ENCODE data around the gene COG6. TPM values are rescaled to one million over a fixed set of nuclear protein-coding genes. Genes with fewer than 3 reads are reported as not detected.
A peak's percentile ranks its signal among the peaks of the same experiment; 100 is the strongest.

COG6 gene
- total RNA-seq, 1 donor from 2014 or later = 67.0 TPM

DNA sequence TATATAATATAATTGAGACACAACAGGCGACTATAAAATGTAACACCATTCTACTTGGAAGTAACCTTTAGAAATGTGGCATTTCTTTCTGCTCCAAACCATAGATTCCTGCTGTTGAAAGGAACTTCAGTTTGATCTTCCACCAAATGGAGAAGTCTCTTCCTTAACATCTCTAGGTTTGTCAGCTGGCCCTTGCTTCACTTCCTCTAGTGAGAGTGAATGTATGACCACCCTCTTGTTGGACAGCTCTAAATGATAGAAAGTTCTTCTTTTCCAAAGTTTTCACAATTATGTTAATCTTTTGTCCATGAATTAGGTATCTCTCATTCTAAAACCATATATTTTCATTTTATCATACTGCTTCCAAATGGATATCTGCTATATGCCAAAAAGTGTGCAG, 13.8 kb upstream of the COG6 start:
- no peak overlapping the region for H3K4me3 ChIP-seq (ENCODE audit: insufficient read depth, low read depth, low read length)
- H3K79me2 ChIP-seq (ENCODE audit: insufficient read depth, low read length) = no peaks in the 10 kb centered on the region
- H3K9ac ChIP-seq (ENCODE audit: low read length) = no peak overlapping the region
- DNase-seq (ENCODE audit: low read depth) (no peak), FAIRE-seq (no peak)
- H3K36me3 ChIP-seq (ENCODE audit: insufficient read depth, low read length) = no peaks in the 10 kb centered on the region
- H2AFZ ChIP-seq (ENCODE audit: low read depth, low read length) = no peak overlapping the region
- H4K20me1 ChIP-seq (ENCODE audit: insufficient read depth, low read length) = no peaks in the 10 kb centered on the region
- H3K9me3 ChIP-seq (ENCODE audit: insufficient read depth, low read depth, low read length) = no peaks in the 10 kb centered on the region
- H3K27ac Mint-ChIP-seq (ENCODE audit: unreplicated experiment) = no peak overlapping the region
- H3K4me3 Mint-ChIP-seq (ENCODE audit: unreplicated experiment) = no peak overlapping the region
- peaks cover 1% of the 10 kb centered on the region for H3K9me3 Mint-ChIP-seq (ENCODE audit: unreplicated experiment)
- no peaks in the 10 kb centered on the region for H3K4me1 ChIP-seq (ENCODE audit: insufficient read depth, low read length)
- peaks cover 3% of the 10 kb centered on the region for H3K27me3 Mint-ChIP-seq (ENCODE audit: low read depth, unreplicated experiment)
- H3K27me3 ChIP-seq (ENCODE audit: insufficient read depth, low read length) = no peaks in the 10 kb centered on the region
- no peak overlapping the region for H3K27ac ChIP-seq (ENCODE audit: low read depth, low read length)
- no peaks in the 10 kb centered on the region for H3K36me3 Mint-ChIP-seq (ENCODE audit: low read depth, unreplicated experiment)
- H3K4me2 ChIP-seq (ENCODE audit: low read length) = no peak overlapping the region
- TF ChIP-seq, protein P1, sequence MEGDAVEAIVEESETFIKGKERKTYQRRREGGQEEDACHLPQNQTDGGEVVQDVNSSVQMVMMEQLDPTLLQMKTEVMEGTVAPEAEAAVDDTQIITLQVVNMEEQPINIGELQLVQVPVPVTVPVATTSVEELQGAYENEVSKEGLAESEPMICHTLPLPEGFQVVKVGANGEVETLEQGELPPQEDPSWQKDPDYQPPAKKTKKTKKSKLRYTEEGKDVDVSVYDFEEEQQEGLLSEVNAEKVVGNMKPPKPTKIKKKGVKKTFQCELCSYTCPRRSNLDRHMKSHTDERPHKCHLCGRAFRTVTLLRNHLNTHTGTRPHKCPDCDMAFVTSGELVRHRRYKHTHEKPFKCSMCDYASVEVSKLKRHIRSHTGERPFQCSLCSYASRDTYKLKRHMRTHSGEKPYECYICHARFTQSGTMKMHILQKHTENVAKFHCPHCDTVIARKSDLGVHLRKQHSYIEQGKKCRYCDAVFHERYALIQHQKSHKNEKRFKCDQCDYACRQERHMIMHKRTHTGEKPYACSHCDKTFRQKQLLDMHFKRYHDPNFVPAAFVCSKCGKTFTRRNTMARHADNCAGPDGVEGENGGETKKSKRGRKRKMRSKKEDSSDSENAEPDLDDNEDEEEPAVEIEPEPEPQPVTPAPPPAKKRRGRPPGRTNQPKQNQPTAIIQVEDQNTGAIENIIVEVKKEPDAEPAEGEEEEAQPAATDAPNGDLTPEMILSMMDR (IDR thresholded peaks at IDR 0.05; ENCODE audit: insufficient read depth, low read depth, low read length) = no peak
- no peaks in the 10 kb centered on the region for H3K4me1 Mint-ChIP-seq (ENCODE audit: low read depth, unreplicated experiment)

DNA sequence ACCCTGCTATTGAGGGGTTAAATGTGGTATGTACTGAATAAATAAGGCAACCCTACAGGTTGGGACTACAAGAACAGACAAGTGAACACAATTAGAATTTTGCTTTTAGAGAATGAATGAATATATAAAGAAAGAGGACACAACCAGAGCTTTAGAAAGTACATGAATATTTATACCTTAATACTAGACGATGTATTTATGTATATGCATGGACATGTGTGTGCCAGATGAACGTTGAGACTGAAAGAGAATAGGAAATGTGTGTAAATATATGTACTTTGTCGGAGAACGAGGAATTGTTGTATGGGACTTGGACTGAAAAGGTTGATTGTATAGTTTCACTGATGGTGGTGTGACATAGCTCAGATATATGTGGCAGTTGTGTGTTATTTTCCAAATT, 9.3 kb upstream of the COG6 start:
- no peaks in the 10 kb centered on the region for H3K27me3 Mint-ChIP-seq (ENCODE audit: low read depth, unreplicated experiment)
- H3K36me3 ChIP-seq (ENCODE audit: insufficient read depth, low read length) = no peaks in the 10 kb centered on the region
- H3K4me2 ChIP-seq (ENCODE audit: low read length) = no peak overlapping the region
- no peak overlapping the region for H2AFZ ChIP-seq (ENCODE audit: low read depth, low read length)
- no peaks in the 10 kb centered on the region for H3K36me3 Mint-ChIP-seq (ENCODE audit: low read depth, unreplicated experiment)
- no peaks in the 10 kb centered on the region for H3K4me1 Mint-ChIP-seq (ENCODE audit: low read depth, unreplicated experiment)
- no peak for TF ChIP-seq EZH2 (IDR thresholded peaks at IDR 0.05; ENCODE audit: insufficient read depth, low read length)
- TF ChIP-seq, protein P1 (IDR thresholded peaks at IDR 0.05; ENCODE audit: insufficient read depth, low read depth, low read length) = no peak
- H3K27ac Mint-ChIP-seq (ENCODE audit: unreplicated experiment) = no peak overlapping the region
- no peaks in the 10 kb centered on the region for H3K4me1 ChIP-seq (ENCODE audit: insufficient read depth, low read length)
- H3K4me3 ChIP-seq (ENCODE audit: insufficient read depth, low read depth, low read length) = no peak overlapping the region
- H3K79me2 ChIP-seq (ENCODE audit: insufficient read depth, low read length) = no peaks in the 10 kb centered on the region
- FAIRE-seq (no peak), DNase-seq (ENCODE audit: low read depth) (no peak)
- H4K20me1 ChIP-seq (ENCODE audit: insufficient read depth, low read length) = no peaks in the 10 kb centered on the region
- H3K9me3 ChIP-seq (ENCODE audit: insufficient read depth, low read depth, low read length) = no peaks in the 10 kb centered on the region
- peaks cover 1% of the 10 kb centered on the region for H3K9me3 Mint-ChIP-seq (ENCODE audit: unreplicated experiment)
- H3K27me3 ChIP-seq (ENCODE audit: insufficient read depth, low read length) = no peaks in the 10 kb centered on the region
- H3K4me3 Mint-ChIP-seq (ENCODE audit: unreplicated experiment) = no peak overlapping the region
- no peak overlapping the region for H3K27ac ChIP-seq (ENCODE audit: low read depth, low read length)
- no peak overlapping the region for H3K9ac ChIP-seq (ENCODE audit: low read length)

DNA sequence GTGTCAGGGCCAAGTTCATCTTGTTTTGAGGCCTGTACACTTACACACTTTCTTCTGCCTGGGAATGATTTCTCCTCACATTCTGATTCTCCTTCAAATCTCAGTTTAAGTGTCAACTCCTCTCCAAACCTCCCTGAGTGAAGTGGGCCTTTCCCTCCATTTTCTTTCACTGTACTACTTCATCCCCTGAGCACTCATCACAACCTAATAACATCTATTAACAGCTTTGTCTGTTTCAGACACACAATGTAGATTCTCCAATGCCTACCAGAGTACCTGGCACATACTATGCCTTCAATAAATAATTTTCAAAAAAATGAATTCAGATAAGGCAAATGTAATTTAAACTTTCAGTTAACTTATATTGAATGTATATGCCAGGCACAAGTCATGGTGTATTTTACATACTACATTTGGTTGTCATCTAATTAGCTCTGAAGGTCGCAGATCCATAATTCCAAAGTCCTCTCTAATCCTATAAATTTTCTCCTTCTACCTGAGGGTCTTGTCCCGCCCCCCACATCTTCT, 357 bp upstream of the COG6 start:
- peaks cover under 1% of the 10 kb centered on the region for H3K36me3 Mint-ChIP-seq (ENCODE audit: low read depth, unreplicated experiment)
- Histone ChIP-seq H3K79me2 (ENCODE audit: insufficient read depth, low read length) (peaks cover 32% of the 10 kb centered on the region), H3K27me3 (ENCODE audit: insufficient read depth, low read length) (no peaks in the 10 kb centered on the region), H3K4me2 (ENCODE audit: low read length) (peak overlapping the region; percentile 97), H3K9ac (ENCODE audit: low read length) (peak overlapping the region; percentile 84), H3K4me1 (ENCODE audit: insufficient read depth, low read length) (no peaks in the 10 kb centered on the region), H3K27ac (ENCODE audit: low read depth, low read length) (no peak overlapping the region), H3K4me3 (ENCODE audit: insufficient read depth, low read depth, low read length) (peak overlapping the region; percentile 91), H4K20me1 (ENCODE audit: insufficient read depth, low read length) (peaks cover 5% of the 10 kb centered on the region), H3K36me3 (ENCODE audit: insufficient read depth, low read length) (no peaks in the 10 kb centered on the region), H3K9me3 (ENCODE audit: insufficient read depth, low read depth, low read length) (no peaks in the 10 kb centered on the region), H2AFZ (ENCODE audit: low read depth, low read length) (peak overlapping the region; percentile 95)
- peak overlapping the region; percentile 21 for H3K27ac Mint-ChIP-seq (ENCODE audit: unreplicated experiment)
- peak overlapping the region; percentile 99 for H3K4me3 Mint-ChIP-seq (ENCODE audit: unreplicated experiment)
- no peak for TF ChIP-seq EZH2 (IDR thresholded peaks at IDR 0.05; ENCODE audit: insufficient read depth, low read length)
- TF ChIP-seq, protein P1 (IDR thresholded peaks at IDR 0.05; ENCODE audit: insufficient read depth, low read depth, low read length) = no peak
- H3K9me3 Mint-ChIP-seq (ENCODE audit: unreplicated experiment) = no peaks in the 10 kb centered on the region
- FAIRE-seq (no peak), DNase-seq (ENCODE audit: low read depth) (no peak)
- H3K27me3 Mint-ChIP-seq (ENCODE audit: low read depth, unreplicated experiment) = no peaks in the 10 kb centered on the region
- peaks cover 3% of the 10 kb centered on the region for H3K4me1 Mint-ChIP-seq (ENCODE audit: low read depth, unreplicated experiment)

Measured in astrocyte (in vitro differentiated cells and primary cell).